HG02642 (cell line): Measurements from ENCODE around the gene CLASP1.
"Not testable (repeated sequence)": the region's sequence is repeated elsewhere in the genome, so short reads cannot be mapped to it uniquely, and the experiment has no call there.

Experiments
- ATAC-seq: cut with Tn5 transposase; IDR thresholded peaks from one replicate; pipeline ENCODE4 v1.9.1; 2021; ENCODE audit warnings: mild to moderate bottlenecking; ENCODE audit not compliant: unreplicated experiment, poor library complexity

CLASP1 gene

DNA sequence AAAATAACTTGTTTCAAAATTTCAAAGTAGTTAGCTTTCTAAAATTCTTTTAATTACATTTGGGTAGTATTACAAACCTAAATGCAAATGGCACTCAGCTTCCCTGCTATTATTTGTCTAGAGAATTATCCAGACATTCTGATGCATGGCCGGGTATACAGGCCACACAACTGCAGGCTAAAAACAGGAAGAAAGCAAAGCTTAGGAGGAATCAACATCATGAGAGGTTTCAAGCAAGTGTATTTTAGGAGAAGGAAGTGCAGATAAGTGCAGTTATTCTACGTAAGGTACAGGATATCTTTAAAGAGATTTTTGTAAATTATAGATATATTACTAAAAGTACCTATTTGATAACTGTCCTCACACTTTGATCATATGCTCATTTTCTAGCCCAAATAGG, 165.4 kb downstream of the CLASP1 start:
- ATAC-seq = no peak

DNA sequence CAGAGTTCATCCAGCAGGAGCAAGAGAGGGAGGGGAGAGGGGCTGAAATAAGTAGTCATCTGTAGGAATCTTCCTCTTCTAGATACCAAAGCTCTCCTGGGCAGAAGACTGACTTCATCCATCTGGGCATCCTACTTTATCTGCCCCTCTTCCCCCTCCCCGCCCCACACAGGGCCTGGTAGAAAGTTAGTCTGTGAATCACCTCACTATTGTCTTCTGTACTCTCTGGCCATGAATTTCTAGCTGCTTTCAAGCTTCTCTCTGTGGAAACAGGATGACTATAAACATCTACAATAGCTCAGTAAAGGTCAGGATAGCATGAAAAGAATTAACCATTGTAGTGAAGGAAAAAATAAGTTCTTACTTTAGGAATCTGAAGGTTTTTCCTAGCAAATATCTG, 166.2 kb downstream of the CLASP1 start:
- no peak for ATAC-seq

DNA sequence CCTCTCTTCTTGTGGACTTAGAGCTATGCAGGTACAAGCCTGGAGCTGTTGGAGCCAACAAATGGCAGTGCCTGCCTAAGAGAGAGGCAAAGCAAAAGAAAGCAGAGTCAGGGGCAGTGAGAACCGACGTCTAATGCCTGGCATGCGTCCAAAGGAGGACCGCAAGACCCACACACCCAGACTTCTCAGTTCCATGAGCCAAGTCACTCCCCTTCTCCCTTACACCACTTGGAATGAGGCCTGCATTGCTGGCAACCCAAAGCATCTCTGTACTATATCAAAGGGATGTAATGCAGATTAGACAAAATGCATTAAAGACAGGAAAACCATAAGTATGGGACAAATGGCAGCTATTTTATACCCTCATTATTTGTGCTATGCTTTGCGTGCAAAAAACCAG, 168.4 kb downstream of the CLASP1 start:
- no peak for ATAC-seq

DNA sequence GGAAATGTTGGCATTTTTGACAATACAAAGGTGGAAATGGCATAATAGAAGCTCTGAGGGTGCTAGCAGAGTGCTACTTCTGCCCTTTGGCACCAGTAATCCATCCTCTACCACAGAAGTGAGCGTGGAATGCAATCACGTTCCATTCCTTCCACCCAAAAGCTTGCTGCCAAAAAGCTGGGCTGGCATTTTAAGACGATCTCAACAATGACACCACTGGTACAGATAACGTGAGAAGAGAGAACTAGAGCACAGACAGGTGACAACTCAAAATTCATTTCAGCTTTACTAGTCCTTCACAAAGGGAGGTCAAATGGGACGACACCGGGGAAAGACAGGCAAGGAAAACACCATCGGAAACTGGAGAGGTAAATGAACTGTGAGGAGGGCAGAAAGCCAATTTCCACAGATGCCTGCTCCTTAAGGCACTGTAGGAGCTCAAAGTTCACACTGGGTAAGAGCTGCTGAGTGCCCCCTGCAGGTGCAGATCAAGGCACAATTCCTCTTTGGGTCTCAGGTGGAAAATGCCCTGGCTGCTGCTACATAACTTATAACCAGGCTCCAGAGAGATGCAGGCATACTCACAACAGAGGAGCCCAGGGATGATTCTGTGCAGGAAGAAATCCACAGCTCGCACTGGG, 169.3 kb downstream of the CLASP1 start:
- ATAC-seq = no peak

DNA sequence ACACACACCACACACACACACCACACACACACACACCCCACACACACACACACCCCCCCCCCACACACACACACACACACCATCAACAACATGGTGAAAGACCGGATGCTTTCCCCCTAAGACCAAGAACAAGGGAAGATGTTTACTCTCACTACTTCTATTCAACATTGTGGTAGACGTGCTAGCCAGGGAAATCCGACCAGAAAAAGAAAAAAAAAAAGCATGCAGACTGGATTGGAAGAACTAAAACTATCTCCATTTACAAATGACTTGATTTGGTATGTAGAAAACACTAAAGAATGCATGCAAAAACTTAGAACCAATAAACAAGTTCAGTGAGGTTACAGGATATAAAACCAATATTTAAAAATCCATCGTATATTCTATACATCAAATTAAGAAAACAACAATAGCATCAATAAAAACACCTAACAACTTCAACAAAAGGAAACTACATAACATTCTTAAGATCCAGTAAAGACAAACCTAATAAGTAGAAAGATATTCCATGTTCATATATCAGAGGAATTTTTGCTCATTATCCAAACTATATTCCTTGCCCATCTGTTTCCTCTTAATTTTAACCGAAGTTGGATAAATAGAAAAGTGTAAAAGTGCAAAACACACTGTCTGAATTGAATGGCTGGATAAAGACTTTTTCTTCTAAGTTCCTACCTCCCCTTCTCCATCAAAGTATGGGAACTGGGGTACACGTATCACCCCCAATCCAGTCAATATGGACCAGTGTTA, 170.1 kb downstream of the CLASP1 start:
- no peak for ATAC-seq

DNA sequence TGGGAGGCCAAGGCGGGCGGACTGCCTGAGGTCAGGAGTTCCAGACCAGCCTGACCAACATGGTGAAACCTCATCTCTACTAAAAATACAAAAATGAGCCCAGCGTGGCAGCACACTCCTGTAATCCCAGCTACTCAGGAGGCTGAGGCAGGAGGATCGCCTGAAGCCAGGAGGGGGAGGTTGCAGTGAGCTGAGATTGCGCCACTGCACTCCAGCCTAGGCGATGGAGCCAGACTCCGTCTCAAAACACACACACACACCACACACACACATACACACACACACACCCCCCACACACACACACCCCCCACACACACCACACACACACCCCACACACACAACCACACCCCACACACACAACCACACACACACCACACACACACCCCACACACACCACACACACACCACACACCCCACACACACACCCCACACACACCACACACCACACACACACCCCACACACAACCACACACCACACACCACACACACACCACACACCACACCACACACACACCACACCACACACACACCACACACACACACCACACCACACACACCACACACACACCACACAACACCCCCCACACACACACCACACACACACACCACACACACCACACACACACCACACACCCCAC, 170.8 kb downstream of the CLASP1 start:
- ATAC-seq = not testable (repeated sequence)

DNA sequence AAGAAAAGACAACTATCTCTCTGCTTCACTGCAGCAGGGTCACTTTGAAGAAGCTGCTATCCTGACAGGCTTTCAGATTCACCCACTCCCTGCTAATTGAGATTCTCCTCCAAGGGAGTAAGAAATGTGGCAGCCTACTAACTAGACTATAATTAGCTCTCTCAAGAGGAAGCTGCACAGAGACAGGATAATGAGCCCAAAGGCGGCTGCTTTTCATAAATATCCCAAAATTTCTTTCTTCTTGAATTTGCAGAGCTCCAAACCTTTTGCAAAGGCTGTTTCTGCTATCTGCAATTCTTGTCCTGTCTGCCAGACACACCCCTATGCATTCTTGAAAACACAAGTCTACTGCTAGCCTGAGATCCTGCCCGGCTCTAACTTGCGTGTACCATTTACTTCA, 172.6 kb downstream of the CLASP1 start:
- ATAC-seq = no peak

DNA sequence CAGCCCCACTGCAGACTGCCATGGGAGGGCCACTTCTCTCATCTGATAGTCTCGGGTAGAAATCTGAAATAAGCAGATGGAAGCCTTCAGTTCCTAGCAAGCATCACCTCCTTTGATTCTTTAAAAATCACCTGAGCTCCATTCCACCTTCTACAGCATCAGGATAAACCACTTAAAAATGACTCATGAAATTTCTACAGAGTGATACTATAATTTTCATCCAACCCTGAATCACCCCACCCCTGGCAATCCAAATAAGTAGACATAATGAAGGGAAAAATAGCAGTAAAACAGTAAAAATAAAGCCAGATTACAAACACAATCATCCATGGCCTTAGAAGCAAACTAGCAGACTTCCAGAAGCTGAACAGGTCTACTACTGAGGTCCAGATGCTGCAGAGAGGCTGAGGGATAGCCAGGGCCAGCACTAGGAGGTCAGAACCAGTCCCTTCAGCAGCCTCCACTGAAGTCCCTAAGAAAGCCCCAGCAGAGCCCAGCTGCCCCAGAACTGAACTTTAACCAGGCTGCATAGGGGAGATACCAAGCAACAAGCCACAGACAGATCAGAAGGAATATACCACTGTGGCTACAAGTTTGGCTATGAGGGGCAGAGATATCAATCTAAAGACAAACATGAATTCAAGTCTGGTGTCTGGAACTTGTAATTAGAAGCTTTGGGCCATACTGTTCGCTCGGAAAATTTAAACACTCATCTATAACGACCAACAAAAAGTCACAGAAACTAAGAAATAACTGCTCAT, 173.3 kb downstream of the CLASP1 start:
- ATAC-seq = no peak

DNA sequence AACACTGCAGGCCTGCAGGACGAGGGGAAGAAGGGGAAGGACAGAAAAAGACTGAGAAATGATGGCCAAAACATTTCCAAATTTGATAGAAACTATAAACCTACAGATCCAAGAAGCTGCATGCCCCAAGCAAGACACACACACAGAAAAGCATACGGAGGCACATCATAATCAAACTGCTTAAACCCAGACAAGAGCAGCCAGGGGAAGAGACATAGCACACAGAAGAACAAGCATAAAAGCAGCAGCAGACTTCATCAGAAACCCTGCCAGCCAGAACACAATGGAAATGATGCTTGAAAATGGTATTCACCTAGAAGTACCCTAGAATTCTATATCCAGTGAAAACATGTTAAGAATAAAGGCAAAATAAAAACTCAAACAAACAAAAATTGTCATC, 175.8 kb downstream of the CLASP1 start:
- no peak for ATAC-seq

DNA sequence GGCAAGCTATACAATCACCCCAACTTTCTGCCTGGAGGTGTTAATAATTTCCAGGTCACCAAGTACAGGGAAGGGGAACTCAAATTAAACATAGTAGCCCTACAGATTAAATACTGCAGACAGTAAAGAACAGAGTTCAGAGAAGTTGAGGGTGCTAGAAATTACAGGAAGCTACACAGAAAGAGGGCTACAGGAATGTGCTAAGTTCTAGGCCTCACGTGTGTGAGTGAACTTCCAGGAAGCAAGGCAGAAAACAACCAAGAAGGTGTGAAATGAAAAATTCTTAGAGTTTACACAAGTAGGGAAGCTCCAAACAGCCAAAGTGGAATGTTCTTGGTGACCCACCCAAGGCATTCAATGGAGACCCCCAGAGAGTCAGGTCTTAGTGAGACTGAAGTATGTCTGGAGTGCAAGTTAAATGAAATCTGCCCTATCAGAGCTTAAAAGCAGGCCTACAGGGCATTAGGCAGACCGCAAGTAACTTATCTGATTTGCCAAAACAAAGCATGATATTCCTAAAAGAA, 176.7 kb downstream of the CLASP1 start:
- ATAC-seq = no peak

DNA sequence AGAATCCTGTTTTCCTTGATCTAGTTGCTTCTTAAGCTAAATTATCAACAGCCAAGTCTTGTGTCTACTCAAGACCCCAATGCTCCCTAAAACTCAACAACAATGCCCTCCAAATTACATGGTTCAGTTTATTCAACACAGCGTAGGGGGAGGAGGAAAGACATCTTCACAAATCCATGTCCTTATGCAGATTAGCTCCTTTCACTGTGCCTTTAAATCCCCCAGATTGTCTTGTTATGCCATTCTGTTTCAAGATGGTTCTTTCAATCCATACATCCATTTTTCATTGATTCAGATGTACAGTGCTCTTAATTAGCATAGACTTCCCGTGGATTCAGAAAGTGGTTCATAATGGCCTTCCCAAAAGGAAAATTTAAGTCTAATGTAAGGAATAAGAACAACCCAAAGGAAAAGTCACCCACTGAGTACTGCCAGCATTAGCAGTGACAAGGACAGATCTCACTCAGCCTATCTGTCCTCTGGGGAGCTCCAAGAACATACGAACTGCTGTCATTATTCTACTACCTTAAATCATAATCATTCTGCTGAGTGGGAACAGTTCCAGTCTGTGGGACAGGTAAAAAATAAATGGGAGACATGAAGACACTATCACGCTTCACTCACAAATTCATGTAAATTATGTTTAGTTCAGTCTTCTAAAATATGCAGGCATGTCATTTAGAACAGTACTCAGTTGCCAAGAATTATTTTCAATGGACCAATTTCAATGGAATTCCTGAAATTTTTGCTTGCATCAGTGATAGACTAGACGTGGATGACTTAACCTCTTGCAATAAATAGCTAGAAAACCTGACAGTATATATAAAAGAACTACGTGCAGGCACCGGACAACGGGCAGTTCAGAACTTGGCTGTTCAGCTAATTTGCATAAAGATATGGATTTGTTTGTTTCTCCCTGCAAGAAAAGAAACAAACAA, 177.5 kb downstream of the CLASP1 start:
- ATAC-seq = no peak

DNA sequence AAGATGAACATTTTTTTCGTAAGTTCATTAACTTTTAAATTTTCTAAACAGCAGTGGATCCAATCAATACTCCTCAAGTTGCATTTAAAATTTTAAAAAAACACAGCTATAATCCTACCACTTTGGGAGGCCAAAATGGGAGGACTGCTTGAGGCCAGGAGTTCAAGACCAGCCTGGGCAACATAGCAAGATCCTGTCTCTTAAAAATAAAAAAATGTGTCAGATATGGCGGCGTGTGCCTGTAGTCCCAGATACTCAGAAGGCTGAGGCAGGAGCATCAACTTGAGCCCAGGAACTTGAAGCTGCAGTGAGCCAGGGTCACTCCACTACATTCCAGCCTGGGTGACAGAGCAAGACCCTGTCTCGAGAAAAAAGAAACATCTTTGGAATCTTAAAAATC, 178.3 kb downstream of the CLASP1 start:
- no peak for ATAC-seq

DNA sequence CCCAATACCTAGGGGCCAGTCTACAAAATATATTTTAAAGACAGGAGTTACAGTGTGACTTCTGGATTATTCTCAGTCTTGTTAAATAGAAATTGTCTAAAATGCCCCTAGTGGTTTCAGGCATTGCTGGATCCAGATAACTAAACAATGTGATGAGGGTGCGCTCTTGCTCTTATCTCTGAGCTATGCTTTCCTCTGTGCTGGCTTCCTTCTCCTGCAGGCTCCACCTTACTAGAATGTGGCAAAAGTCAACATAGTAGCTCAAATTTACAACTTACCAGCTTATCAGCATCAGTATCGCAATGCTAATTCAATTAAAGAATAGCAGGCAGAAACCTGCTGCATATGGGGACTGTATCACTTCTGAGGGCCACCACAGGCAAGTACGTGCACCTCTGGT, 179.9 kb downstream of the CLASP1 start:
- ATAC-seq = no peak

DNA sequence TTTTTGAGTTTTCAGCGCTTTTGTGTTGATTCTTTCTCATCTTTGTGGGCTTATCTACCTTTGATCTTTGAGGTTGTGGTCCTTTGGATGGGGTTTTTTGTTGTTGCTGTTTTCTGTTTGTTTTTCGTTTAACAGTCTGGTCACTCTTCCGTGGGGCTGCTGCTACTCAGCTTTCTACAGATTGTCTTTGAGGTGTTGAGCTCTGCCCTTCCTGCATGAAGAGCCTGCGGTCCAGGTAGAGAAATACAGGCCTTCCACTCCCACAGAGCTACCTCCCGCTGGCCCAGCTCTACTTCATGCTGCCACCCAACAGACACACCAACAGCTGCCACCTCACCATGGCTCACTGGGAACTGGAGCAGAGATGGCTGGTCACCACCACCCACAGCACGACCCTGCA, 180.3 kb downstream of the CLASP1 start:
- ATAC-seq = no peak

DNA sequence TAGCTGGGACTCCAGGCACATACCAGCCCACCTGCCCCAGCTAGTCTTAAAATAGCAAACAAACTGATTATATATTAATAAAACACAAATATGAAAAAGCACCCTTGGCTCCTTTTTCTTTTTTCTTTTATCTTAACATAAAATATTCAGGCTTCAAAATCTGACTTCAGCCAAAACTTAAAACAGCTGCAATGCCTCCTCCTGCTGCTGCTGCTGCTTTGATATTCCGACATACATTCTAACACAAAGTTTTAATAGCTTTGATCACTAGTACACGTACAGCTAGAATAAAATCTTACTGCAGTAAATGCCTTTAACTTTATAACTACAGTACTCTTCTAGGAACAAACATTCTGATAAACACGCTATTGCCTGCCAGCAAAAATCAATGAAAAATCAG, 190.0 kb downstream of the CLASP1 start:
- ATAC-seq = no peak

DNA sequence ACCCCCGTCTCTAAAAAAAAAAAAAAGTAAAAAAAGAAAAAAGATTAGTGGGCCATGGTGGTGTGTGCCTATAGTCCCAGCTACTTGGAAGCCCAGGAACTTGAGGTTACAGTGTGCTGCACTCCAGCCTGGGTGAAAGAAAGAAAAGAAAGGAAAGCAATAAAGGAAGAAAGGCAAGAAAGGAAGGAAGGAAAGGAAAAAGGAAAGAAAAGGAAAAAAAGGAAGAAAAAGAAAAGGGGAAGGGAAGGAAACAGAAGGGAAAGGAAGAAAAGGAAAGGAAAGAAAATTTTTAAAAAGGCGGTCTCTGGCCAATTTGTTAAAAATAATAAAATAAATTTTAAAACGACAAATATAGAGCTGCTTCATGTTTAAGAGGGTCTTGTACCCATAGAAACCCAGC, 192.9 kb downstream of the CLASP1 start:
- no peak for ATAC-seq

DNA sequence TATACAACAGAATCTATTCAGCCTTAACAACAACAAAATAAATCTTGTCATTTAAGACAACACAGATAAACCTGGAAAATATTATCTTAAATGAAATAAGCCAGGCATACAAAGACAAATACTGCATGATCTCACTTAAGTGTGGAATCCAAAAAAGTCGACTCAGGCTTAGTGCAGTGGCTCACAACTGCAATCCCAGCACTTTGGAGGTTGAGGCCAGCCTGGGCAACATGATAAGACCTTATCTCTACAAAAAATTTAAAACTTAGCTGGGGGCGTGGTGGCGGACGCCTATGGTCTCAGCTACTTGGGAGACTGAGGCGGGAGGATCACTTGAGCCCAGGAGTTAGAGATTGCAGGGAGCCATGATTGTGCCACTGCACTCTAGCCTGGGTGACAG, 193.8 kb downstream of the CLASP1 start:
- ATAC-seq = no peak

DNA sequence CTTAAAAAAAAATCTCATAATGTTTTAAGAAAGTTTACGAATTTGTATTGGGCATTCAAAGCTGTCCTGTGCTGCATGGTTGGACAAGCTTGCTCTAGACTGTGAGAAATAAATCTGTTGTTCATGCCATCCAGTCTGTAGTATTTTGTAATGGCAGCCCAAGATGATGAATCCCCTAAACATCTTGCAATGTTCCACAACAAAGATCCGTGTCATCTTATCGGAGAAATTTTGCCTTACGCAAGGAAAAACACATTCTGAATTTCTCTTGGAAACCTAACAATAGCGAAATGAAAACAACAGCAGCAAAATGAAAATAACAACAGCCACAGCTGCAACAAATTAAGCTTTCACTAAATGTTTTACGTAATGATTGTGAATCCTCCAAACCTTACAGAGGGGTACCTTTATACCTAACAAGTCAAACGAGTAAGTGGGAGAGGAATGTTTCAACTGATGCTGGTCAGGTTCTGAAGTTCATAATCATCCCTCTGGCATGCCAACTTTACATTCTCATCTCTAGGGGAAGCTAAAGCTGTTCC, 194.6 kb downstream of the CLASP1 start:
- ATAC-seq = no peak

DNA sequence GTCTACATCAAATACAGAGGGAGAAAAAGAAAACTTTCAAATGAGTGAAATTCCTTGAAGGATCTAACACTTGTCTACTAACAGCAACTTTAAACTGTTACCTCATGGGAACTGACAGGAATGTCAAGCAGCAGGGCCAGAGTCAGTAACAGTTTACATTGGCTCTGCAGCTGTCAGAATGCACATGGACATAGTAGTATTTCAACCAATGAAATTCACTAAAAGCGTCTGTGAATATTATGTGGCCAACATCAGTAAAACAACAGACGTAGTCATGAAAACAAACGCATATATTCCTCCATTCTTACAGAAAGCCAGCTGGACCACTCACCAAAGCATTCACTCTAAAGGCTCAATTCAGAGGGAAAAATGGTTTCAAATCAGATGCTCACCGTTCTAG, 197.9 kb downstream of the CLASP1 start:
- ATAC-seq = no peak
